Stimulated activated CD4-positive, alpha-beta T cell treated with anti-CD3 and anti-CD28 coated beads, TNF-alpha, amount 100 ng/mL, for 24 hours (primary cell): ENCODE measurements around the gene DCAKD.

Experiments used
- DNase-seq, 3 experiments: peaks; one replicate each; pipeline ENCODE4 v3.0.0-alpha.2; 2020; ENCODE audit warnings: low read depth in 3 of 3

The DCAKD gene

GRCh38 chr17:45004388-45004787 is 47.0 kb downstream of the DCAKD start:
- DNase-seq = no peak

- no peak for DNase-seq
These were observed 47.6 kb downstream of the DCAKD start for GRCh38 chr17:45003877-45004276.

DNA sequence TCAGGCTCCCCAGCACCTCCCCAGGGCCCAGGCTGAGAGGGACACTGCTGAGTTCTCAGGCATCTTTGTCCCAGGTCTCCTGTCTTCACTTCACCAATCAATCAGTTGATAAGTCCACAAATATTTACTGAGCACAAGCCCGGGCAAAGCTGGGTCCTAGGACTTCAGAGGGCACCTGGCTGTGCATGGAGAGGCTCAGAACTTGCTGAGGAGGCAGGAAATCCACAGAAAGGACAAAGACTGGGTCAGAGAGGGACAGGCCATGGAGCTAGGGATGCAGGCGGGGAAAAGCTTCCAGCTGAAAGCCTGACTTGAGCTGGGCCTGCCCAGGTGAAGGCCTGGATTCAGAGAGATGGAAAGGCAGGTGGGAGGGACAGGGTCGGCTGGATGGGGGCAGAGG is 50.1 kb downstream of the DCAKD start:
- no peak for DNase-seq

- no peak for DNase-seq
These were observed 52.0 kb downstream of the DCAKD start for GRCh38 chr17:44999433-44999832.

- no peak for DNase-seq
These were observed 52.8 kb downstream of the DCAKD start for GRCh38 chr17:44998646-44999045.

DNA sequence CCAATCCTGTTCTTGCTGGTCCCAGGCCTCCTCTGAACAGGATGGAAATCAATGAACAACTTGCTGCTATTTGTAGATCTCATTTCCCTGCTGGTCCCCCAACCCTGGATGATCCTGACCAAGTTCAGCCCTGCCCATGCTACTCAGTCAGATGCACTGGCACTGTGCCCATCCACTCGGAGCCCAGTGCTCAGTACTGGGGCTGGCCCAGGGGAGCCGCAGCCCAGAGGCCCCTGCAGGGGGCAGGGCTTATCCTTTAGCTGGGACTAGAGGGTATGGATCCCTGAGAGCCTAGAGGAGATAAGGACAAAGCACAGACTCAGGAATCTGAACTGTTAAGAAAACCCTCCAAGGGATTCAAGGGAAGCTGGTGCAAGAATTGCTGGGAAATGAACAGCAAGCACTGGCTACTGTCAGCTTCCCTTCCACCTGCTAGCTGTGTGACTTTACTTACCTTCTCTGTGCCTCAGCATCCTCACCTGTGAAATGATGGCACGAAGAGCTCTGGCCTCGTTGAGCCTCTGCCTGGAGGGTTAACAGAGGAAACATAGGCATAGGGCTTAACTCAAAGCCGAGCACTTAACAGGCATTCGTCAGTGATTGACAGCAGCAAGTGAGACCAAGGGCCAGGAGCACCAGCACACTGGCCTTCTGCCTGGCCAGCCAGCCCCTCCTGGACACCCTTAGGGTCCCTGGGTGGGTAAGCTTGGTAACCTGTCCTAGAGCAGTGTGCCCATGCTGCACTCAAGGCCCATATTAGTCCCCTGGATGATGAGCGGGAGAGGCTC is 53.5 kb downstream of the DCAKD start:
- DNase-seq = no peak

DNA sequence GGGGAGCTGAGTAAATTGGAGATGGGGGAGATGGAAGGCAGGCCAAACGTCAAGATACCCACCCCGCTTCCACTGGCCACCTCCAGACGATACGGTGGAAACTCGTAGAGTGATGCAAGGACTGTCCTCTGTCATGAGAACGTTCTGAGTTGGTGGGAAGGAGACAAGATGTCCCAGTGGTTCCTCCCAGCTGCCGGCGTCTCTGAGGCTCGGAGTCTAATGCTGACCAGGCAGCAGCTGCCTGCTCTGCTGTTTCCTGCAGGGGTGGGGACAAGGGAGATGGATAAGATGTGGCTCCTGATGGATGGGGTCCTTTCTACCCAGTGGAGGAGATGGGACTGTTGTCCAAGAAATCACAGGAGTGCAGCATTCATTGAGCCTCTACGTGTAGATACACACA is 55.1 kb downstream of the DCAKD start:
- DNase-seq = no peak

- DNase-seq = no peak
These were observed 55.9 kb downstream of the DCAKD start for GRCh38 chr17:44995436-44996001.

- DNase-seq = no peak
These were observed 59.0 kb downstream of the DCAKD start for GRCh38 chr17:44992242-44992939.

- DNase-seq = no peak
These were observed 60.4 kb downstream of the DCAKD start for GRCh38 chr17:44990994-44991393.

- no peak for DNase-seq
These were observed 61.8 kb downstream of the DCAKD start for GRCh38 chr17:44989552-44990138.

- no peak for DNase-seq
These were observed 63.1 kb downstream of the DCAKD start for GRCh38 chr17:44988044-44988942.

DNA sequence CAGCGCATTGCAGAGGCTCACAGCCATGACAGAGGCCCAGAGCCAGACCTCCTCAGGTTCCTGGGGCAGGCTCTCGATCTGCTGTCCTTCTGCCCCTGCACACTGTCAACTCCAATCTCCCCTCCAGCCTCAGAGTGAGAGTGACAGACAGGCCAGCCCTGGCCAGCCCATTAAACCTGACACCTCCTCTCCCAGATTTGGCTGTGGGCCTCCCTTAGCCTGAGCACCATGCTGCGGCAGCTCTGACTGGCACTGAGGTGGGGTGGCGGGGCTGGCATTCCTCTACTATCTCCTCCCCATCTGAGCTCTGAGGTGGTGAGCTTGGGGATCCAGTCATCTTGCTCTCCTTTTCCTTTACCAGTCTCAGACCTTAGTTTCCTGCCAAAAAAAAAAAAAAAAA is 67.9 kb downstream of the DCAKD start:
- DNase-seq = no peak

DNA sequence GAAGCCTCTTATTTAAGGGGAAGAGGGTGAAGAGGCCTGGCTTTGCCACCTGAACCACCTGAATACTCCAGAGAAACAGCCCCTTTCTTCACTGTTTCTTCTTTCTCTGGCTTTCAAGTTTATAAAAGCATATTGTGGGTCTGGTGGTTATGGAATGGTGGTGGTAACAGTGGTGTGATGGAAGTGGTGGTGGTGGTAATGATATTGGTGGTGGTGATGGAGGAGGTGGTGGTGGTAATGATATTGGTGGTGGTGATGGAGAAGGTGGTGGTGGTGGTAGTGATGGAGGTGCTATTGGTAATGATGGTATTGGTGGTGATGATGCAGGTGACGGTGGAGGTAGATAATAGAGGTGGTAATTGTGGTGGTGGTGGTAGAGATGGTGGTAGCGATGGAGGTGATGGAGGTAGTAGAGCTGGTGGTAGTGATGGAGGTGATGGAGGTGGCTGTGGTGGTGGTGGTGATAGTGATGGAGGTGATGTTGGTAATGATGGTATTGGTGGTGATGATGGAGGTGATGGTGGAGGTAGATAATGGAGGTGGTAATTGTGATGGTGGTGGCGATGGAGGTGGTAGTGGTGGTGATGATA is 69.2 kb downstream of the DCAKD start:
- DNase-seq = no peak

DNA sequence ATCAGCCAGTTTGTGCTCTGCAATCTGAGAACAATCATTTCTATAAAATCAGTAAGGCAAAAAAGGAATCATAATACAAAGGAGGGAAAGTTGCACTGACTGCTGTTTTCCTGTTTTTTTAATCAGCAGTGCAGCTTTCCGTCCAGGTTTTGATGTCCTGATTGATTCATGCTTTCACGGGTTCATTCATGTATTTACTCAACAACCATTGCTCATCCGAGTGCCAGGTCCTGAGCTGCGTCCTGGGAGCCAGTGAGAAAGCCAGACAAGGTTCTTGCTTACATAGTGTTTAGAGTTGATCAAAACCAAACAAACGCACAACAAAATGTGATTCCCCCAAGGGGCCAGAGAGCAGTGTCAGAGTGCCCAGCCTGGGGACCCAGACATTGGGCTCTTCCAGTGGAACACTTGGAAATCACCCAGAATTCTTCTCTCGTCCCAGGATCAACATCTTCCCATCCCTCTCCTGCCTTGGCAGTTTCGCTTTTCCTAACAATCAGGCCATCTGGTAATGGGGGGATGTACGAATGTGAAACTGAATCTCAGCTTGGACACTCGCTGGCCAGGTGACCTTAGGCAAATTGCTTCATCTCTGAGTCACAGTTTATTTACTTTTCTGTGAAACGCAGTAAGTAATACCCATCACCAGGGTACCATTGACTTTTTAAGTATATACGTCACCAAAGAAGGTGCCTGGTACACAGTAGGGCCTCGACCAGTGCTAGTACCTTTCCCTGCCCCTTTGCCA is 70.0 kb downstream of the DCAKD start:
- DNase-seq = no peak

GRCh38 chr17:44979426-44979995 is 71.9 kb downstream of the DCAKD start:
- DNase-seq = no peak

GRCh38 chr17:44978807-44979206 is 72.6 kb downstream of the DCAKD start:
- no peak for DNase-seq

DNA sequence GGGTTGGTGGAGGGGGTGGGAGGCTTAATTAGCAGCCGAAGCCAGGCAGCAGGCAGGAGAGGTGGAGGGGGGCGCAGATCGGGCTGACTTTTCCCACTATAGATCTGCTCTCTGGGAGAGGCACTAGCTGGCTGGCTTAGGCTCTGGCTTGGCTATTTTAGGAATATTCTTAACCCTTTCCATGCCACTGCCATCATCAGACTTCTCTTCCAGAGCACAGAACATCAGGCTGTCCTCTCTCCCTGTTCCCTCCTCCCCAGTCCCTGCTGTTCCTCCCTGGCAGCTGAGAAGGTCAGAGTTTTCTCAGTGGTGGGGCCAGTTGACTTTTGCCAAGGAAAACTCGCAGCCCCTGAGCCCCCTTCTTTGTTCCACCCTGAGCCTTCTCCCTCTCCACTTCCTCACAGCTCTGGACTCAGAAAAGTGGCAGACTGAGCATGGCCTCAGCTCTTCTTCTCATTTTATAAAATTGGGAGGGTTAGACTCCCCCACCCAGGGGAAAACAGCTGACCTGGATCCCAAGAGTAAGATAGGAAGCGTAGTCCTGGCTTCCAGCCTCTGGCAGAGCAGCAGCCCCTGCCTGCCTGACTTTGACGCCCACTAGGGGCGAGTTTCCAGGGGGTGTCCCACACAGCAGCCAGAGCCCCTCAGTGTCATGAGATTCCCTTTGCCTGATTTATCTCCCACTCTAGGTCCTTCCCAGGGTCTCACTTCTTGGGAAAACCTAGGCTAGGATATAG is 73.5 kb downstream of the DCAKD start:
- DNase-seq = no peak

DNA sequence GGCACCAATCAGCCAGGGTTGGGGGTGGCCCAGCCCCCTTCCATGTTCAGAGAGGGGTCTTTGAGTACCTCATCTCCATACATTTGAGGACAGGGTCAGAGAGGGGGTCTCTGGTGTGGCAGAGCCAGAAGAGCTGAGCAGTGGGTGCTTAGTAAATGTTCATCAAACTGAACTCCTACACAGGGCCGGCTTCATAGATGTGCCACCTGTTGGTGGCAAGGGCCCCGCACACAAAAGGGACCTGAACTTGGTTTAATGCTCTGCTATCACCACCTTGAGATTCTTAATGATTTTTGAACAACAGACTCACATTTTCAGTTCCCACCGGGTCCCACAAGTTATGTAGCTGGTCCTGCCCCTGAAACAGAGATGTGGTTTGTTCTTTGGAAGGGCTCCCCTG is 74.4 kb downstream of the DCAKD start:
- DNase-seq = no peak
